C4-2B (cell line): Measurements from ENCODE around the gene DPP6.

ENCODE experiments used
- H3K27ac ChIP-seq: fragments of 450-650 bp; 2 replicates; pipeline ENCODE4 v1.5.1; 2017
- CTCF ChIP-seq: fragments of 450-650 bp; conservative IDR thresholded peaks from 2 replicates; pipeline ENCODE4 v1.5.1; 2017; ENCODE audit warnings: mild to moderate bottlenecking
- ZFX ChIP-seq: fragments of 450-650 bp; IDR thresholded peaks from 2 replicates; pipeline ENCODE4 v1.6.1; 2017

Gene DPP6

GRCh38 chr7:154592388-154592787, 540.2 kb downstream of the DPP6 start:
- no peak for TF ChIP-seq CTCF
- TF ChIP-seq ZFX, result no peak
- no peak overlapping the region for H3K27ac ChIP-seq

- TF ChIP-seq ZFX (no peak), CTCF (no peak)
- H3K27ac ChIP-seq, result no peak overlapping the region
Observed at GRCh38 chr7:154598396-154598795, 546.2 kb downstream of the DPP6 start.

GRCh38 chr7:154598864-154599263, 546.7 kb downstream of the DPP6 start:
- no peak for TF ChIP-seq ZFX
- no peak for TF ChIP-seq CTCF
- no peak overlapping the region for H3K27ac ChIP-seq

- no peak overlapping the region for H3K27ac ChIP-seq
- TF ChIP-seq ZFX (no peak), CTCF (no peak)
Observed at GRCh38 chr7:154610903-154611302, 558.7 kb downstream of the DPP6 start.

- TF ChIP-seq CTCF, result no peak
- TF ChIP-seq ZFX, result no peak
- H3K27ac ChIP-seq, result no peak overlapping the region
Observed at GRCh38 chr7:154613811-154614210, 561.6 kb downstream of the DPP6 start.

GRCh38 chr7:154620141-154620755, 568.0 kb downstream of the DPP6 start:
- TF ChIP-seq CTCF, result no peak
- TF ChIP-seq ZFX, result no peak
- no peak overlapping the region for H3K27ac ChIP-seq

- TF ChIP-seq CTCF (no peak), ZFX (no peak)
- no peak overlapping the region for H3K27ac ChIP-seq
Observed at GRCh38 chr7:154623399-154623798, 571.2 kb downstream of the DPP6 start.
